Ishikawa (cell line): Measurements from ENCODE around the gene ABCB11.

Experiments used
- CEBPB ChIP-seq: IDR thresholded peaks from 2 replicates; pipeline ENCODE4 v1.6.1; 2012
- CREB1 ChIP-seq: IDR thresholded peaks from 2 replicates; pipeline ENCODE4 v1.6.1; 2012; ENCODE audit warnings: low read depth
- EGR1 ChIP-seq: IDR thresholded peaks from 2 replicates; pipeline ENCODE4 v1.6.1; 2012
- EP300 ChIP-seq: IDR thresholded peaks from 2 replicates; pipeline ENCODE4 v1.6.1; 2012; ENCODE audit warnings: borderline replicate concordance
- FOXM1 ChIP-seq: IDR thresholded peaks from 2 replicates; pipeline ENCODE4 v1.6.1; 2012; ENCODE audit warnings: low read depth, borderline replicate concordance
- MAX ChIP-seq: IDR thresholded peaks from 2 replicates; pipeline ENCODE4 v1.6.1; 2012
- NFIC ChIP-seq: IDR thresholded peaks from 2 replicates; pipeline ENCODE4 v1.6.1; 2012
- RAD21 ChIP-seq: IDR thresholded peaks from 2 replicates; pipeline ENCODE4 v1.6.1; 2012; ENCODE audit warnings: low read depth
- REST ChIP-seq: IDR thresholded peaks from 2 replicates; pipeline ENCODE4 v1.6.1; 2012; ENCODE audit warnings: low read depth, mild to moderate bottlenecking
- TAF1 ChIP-seq: IDR thresholded peaks from 2 replicates; pipeline ENCODE4 v1.6.1; 2012; ENCODE audit warnings: low read depth, mild to moderate bottlenecking
- TCF12 ChIP-seq: IDR thresholded peaks from 2 replicates; pipeline ENCODE4 v1.6.1; 2012; ENCODE audit warnings: low read depth
- TEAD4 ChIP-seq: IDR thresholded peaks from 2 replicates; pipeline ENCODE4 v1.6.1; 2012
- USF1 ChIP-seq: IDR thresholded peaks from 2 replicates; pipeline ENCODE4 v1.6.1; 2012
- YY1 ChIP-seq: IDR thresholded peaks from 2 replicates; pipeline ENCODE4 v1.6.1; 2012; ENCODE audit warnings: low read depth
- ZBTB7A ChIP-seq: IDR thresholded peaks from 2 replicates; pipeline ENCODE4 v1.6.1; 2012; ENCODE audit warnings: low read depth

ABCB11 gene

GRCh38 chr2:168939918-168940317, 91.2 kb downstream of the ABCB11 start:
- TF ChIP-seq TEAD4 (no peak), RAD21 (no peak), CEBPB (no peak), REST (no peak), TAF1 (no peak), CREB1 (no peak), EP300 (no peak), NFIC (no peak), TCF12 (no peak), EGR1 (no peak), ZBTB7A (no peak), MAX (no peak), USF1 (no peak), YY1 (no peak), FOXM1 (no peak)

GRCh38 chr2:168939061-168939460, 92.1 kb downstream of the ABCB11 start:
- TF ChIP-seq ZBTB7A (no peak), EGR1 (no peak), TCF12 (no peak), CEBPB (no peak), MAX (no peak)

- TF ChIP-seq FOXM1, result no peak
- TF ChIP-seq MAX, result no peak
- no peak for TF ChIP-seq CREB1
- no peak for TF ChIP-seq NFIC
- TF ChIP-seq CEBPB, result no peak
- no peak for TF ChIP-seq REST
- no peak for TF ChIP-seq RAD21
- TF ChIP-seq TCF12, result no peak
- TF ChIP-seq EP300, result no peak
- TF ChIP-seq YY1, result no peak
- TF ChIP-seq TAF1, result no peak
- TF ChIP-seq EGR1, result no peak
- TF ChIP-seq USF1, result no peak
- TF ChIP-seq TEAD4, result no peak
- no peak for TF ChIP-seq ZBTB7A
Observed at GRCh38 chr2:168935810-168936581, 95.1 kb downstream of the ABCB11 start.

- no peak for TF ChIP-seq ZBTB7A
- TF ChIP-seq TCF12, result no peak
- TF ChIP-seq REST, result no peak
- no peak for TF ChIP-seq CEBPB
- TF ChIP-seq NFIC, result no peak
- TF ChIP-seq EP300, result no peak
- no peak for TF ChIP-seq CREB1
- no peak for TF ChIP-seq MAX
- no peak for TF ChIP-seq YY1
- TF ChIP-seq EGR1, result no peak
Observed at GRCh38 chr2:168934826-168935225, 96.3 kb downstream of the ABCB11 start.
